Upper lobe of right lung (tissue), 1 donor: ENCODE results near the gene CRYBB3. TPM values are rescaled to one million over a fixed set of nuclear protein-coding genes. Genes with fewer than 3 reads are reported as not detected.

Experiments used
- ATAC-seq: fragments of 200-7000 bp; cut with Tn5 transposase; one replicate; pipeline ENCODE4 v1.9.1; 2020; ENCODE audit warnings: mild to moderate bottlenecking, moderate library complexity
- DNase-seq: peaks from one replicate; pipeline ENCODE4 v3.0.0-alpha.2; 2020
- H3K27ac ChIP-seq: fragments of 200-600 bp; one replicate; pipeline ENCODE4 v1.8.0; 2022
- H3K27me3 ChIP-seq: fragments of 200-600 bp; one replicate; pipeline ENCODE4 v1.8.0; 2022; ENCODE audit warnings: mild to moderate bottlenecking
- H3K36me3 ChIP-seq: fragments of 200-600 bp; one replicate; pipeline ENCODE4 v1.8.0; 2022
- H3K4me1 ChIP-seq: fragments of 200-600 bp; one replicate; pipeline ENCODE4 v1.8.0; 2022
- H3K4me3 ChIP-seq: fragments of 200-600 bp; one replicate; pipeline ENCODE4 v1.8.0; 2022; ENCODE audit warnings: mild to moderate bottlenecking
- H3K9me3 ChIP-seq: fragments of 200-600 bp; one replicate; pipeline ENCODE4 v1.8.0; 2022
- intact Hi-C: fragments of 100-400 bp; cut with DNase I; formaldehyde crosslinking; loops from one replicate; pipeline ENCODE4 v1.11.0; 2022
- total RNA-seq: library from RNA; stranded (reverse); fragmentation: NEBNext Ultra II Directional; extraction: Animal tissue kit (Norgen Biotek cat#: 25700); gene quantifications from one replicate; pipeline ENCODE4 v1.2.1, GENCODE V29; 2021
- TF ChIP-seq, protein P1 (sequence below): fragments of 200-600 bp; IDR thresholded peaks from one replicate; pipeline ENCODE4 v1.8.0; 2022; ENCODE audit warnings: antibody characterized with exemption
- donor health status: DM: no; HTN: yes; CAD: no; lungs with severe emphysema.

CRYBB3 gene
- total RNA-seq, 1 donor from 2014 or later = 0.72 TPM

DNA sequence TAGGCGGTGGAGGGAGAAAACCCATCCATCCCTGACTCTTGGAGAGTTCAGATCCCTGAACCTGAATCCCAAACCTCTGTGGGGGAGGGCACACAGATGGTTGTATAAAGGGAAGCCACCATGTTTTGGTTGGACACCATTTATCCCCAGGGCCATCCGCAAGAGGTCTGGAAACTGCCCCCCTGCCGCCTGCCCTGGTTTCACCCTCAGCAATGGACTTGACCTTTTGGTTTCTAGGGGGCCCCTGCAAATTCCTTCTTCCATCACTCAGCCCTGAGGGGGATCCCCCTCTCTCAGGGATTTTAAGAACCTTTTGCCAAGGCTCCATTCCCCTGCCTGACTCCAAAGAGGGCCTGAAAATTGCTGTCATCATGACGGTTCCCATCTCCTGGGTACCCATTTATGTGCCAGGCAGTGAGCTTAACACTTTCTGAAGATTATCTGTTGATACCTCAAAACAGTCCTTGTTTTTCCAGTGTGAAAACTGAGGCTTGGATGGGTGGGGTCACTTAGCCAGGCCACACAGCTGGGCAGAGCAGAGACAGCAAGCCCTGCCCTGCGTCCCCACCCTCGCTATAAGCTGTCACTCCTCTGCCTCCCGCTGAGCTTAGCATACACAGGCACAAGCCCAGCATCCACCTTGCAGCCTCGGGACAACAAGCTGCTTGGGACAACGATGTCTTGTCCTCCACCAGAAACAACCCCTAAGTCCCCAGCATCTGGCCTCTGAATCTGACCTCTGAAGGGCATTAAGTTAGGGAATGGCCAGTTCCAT, 33.2 kb upstream of the CRYBB3 start:
- ATAC-seq (no peak), DNase-seq (no peak)
- TF ChIP-seq, protein P1, sequence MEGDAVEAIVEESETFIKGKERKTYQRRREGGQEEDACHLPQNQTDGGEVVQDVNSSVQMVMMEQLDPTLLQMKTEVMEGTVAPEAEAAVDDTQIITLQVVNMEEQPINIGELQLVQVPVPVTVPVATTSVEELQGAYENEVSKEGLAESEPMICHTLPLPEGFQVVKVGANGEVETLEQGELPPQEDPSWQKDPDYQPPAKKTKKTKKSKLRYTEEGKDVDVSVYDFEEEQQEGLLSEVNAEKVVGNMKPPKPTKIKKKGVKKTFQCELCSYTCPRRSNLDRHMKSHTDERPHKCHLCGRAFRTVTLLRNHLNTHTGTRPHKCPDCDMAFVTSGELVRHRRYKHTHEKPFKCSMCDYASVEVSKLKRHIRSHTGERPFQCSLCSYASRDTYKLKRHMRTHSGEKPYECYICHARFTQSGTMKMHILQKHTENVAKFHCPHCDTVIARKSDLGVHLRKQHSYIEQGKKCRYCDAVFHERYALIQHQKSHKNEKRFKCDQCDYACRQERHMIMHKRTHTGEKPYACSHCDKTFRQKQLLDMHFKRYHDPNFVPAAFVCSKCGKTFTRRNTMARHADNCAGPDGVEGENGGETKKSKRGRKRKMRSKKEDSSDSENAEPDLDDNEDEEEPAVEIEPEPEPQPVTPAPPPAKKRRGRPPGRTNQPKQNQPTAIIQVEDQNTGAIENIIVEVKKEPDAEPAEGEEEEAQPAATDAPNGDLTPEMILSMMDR = no peak
- no peak overlapping the region for H3K27ac ChIP-seq
- H3K9me3 ChIP-seq = no peaks in the 10 kb centered on the region
- H3K4me3 ChIP-seq = no peak overlapping the region
- peaks cover 4% of the 10 kb centered on the region for H3K4me1 ChIP-seq
- H3K27me3 ChIP-seq = no peaks in the 10 kb centered on the region
- intact Hi-C loops = no loop called here
- no peaks in the 10 kb centered on the region for H3K36me3 ChIP-seq

DNA sequence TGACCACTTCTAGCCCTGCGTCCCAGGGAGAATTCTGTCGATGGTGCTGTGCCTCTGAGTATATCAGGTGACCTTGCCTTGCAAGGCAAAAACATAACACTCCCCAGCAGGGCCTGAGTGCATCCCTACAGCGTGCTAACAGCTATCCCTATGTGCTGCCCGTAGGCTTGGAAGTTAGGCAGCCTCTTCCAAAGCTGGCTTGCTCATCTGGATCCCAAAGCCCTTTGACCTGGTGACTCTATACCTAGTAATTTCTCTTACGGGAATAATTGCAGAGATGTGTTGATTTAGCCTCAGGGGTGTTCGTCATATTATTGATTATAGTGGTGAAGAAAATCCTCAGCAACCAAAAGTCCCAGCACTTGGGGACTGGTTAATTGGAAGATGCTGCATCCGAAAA, 32.6 kb upstream of the CRYBB3 start:
- intact Hi-C loops = no loop called here
- Histone ChIP-seq H3K4me1 (peaks cover 4% of the 10 kb centered on the region), H3K9me3 (no peaks in the 10 kb centered on the region), H3K27ac (no peak overlapping the region), H3K27me3 (no peaks in the 10 kb centered on the region), H3K36me3 (no peaks in the 10 kb centered on the region), H3K4me3 (no peak overlapping the region)
- TF ChIP-seq, protein P1 = no peak
- no peak for ATAC-seq
- no peak for DNase-seq

DNA sequence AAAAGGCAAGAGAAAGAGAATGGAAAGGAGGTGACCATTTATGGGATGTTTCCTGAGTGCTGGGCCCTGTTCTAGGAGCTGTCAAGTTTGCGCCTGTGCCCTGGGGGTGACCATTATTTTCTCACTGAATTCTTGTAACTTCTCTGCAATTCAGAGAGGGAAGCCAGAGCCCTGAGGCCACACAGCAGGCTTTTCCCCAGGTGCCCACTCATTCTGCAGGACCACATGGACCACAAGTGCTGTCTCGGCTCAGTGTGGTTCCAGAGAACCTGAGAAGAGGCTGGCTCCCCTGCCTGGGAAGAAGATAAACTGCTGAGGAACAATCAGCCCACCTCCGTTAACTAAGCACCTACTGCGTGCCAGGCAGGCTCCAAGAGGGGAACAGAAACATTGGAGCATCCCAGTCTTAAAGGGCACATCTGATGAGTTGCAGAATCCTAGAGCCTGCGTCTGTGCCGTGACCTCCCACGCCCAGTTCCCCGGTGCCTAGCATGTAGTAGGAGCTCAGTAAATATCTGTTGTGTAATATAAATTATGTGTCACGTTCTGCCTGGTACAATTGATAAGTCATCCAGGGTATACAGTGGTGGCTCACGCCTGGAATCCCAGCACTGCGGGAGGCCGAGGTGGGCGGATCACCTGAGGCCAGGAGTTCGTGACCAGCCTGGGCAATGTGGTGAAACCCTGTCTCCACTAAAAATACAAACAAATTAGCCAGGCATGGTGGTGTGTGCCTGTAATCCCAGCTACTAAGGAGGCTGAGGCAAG, 31.6 kb upstream of the CRYBB3 start:
- Histone ChIP-seq H3K27me3 (no peaks in the 10 kb centered on the region), H3K4me1 (peaks cover 4% of the 10 kb centered on the region), H3K9me3 (no peaks in the 10 kb centered on the region), H3K36me3 (no peaks in the 10 kb centered on the region), H3K27ac (no peak overlapping the region), H3K4me3 (no peak overlapping the region)
- DNase-seq (peak; percentile 37), ATAC-seq (no peak)
- intact Hi-C loops = no loop called here
- TF ChIP-seq, protein P1 = no peak

DNA sequence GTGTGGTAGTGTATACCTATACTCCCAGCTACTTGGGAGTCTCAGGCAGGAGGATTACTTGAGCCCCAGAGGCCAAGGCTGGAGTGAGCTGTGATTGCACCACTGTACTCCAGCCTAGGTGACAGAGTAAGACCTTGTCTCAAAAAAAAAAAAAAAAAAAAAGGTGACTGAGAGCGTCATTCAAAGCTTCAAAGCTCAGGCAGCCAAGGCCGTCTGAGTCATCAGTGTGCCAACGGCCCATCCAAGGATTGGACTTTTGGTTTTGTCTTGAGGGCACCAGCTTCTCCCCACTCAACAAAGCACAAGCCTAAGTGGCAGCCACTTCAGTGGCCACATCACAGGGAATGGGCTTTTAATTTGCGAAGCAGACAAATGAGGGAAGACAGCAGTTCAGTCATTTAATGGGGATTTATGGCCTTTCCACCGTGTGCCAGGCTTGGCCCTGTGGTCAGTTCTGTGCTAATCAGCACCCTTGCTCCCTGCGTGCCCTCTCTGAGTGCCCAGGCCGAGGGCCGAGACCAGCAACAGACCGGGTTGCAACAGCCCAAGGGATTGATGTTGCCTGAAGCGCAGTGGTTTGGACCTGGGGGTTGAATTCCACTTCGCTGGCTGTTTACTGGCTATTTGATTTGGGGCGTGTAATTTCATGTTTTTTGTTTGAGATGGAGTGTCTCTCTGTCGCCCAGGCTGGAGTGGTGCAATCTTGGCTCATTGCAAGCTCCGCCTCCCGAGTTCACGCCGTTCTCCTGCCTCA, 30.2 kb upstream of the CRYBB3 start:
- Histone ChIP-seq H3K27ac (no peak overlapping the region), H3K4me3 (no peak overlapping the region), H3K4me1 (peaks cover 4% of the 10 kb centered on the region), H3K9me3 (no peaks in the 10 kb centered on the region), H3K27me3 (no peaks in the 10 kb centered on the region), H3K36me3 (peaks cover 7% of the 10 kb centered on the region)
- TF ChIP-seq, protein P1 = no peak
- ATAC-seq = peak; percentile 46
- peak; percentile 73 for DNase-seq
- intact Hi-C loops = no loop called here

GRCh38 chr22:25170426-25170980, 29.2 kb upstream of the CRYBB3 start:
- no peak overlapping the region for H3K27ac ChIP-seq
- no peaks in the 10 kb centered on the region for H3K4me1 ChIP-seq
- ATAC-seq (no peak), DNase-seq (peak; percentile 48)
- no peak overlapping the region for H3K4me3 ChIP-seq
- H3K9me3 ChIP-seq = no peaks in the 10 kb centered on the region
- H3K27me3 ChIP-seq = no peaks in the 10 kb centered on the region
- intact Hi-C loops = no loop called here
- TF ChIP-seq, protein P1 = no peak
- H3K36me3 ChIP-seq = peaks cover 17% of the 10 kb centered on the region
